ENCODE results near the gene HKDC1.

DNA sequence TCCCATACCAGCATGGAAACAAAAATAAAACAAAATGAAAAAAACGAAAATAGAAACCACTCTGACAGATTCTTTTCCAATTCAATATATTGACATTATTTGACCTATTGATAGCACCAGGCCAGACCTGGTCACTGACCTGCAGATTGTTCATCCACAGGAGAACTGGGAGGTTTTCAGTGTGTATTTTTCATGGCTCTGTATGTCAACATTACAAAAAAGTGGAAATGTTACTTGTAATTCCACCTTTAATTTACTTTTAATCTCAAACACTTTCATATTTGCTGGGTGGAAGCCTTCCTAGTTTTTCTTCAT is 2.9 kb downstream of the HKDC1 start:
- TF ChIP-seq, protein P1, sequence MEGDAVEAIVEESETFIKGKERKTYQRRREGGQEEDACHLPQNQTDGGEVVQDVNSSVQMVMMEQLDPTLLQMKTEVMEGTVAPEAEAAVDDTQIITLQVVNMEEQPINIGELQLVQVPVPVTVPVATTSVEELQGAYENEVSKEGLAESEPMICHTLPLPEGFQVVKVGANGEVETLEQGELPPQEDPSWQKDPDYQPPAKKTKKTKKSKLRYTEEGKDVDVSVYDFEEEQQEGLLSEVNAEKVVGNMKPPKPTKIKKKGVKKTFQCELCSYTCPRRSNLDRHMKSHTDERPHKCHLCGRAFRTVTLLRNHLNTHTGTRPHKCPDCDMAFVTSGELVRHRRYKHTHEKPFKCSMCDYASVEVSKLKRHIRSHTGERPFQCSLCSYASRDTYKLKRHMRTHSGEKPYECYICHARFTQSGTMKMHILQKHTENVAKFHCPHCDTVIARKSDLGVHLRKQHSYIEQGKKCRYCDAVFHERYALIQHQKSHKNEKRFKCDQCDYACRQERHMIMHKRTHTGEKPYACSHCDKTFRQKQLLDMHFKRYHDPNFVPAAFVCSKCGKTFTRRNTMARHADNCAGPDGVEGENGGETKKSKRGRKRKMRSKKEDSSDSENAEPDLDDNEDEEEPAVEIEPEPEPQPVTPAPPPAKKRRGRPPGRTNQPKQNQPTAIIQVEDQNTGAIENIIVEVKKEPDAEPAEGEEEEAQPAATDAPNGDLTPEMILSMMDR (IDR thresholded peaks at IDR 0.05) = no peak
- TF ChIP-seq POLR2A (IDR thresholded peaks at IDR 0.05) = no peak
